Stimulated activated CD8-positive, alpha-beta memory T cell treated with anti-CD3 and anti-CD28 coated beads, Interleukin-12 subunit alpha, Interleukin-12 subunit beta, amount 100 ng/mL, for 24 hours (primary cell): Measurements from ENCODE around the gene TGFA.

ENCODE experiments used
- DNase-seq: peaks from one replicate; pipeline ENCODE4 v3.0.0-alpha.2; 2020; ENCODE audit errors: extremely low read depth

TGFA gene

DNA sequence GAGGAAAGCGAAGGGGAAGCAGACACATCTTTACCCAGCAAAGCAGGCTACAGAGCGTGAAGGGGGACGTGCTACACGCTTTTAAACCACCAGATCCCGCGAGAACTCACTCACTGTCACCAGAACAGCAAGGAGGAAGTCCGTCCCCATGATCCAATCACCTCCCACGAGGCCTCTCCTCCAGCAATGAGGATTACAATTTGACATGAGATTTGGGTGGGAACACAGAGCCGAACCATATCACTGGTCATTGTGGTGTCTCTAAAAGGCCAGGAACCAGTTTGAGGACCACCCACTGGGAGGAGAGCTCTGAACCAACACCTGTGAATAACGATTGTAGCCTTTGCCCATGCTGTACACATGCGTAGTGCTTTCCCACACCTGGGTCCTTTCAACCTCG is 135.1 kb downstream of the TGFA start:
- no peak for DNase-seq

- DNase-seq = no peak
Measured at GRCh38 chr2:70417011-70417410, 136.6 kb downstream of the TGFA start.

- DNase-seq = no peak
Measured at GRCh38 chr2:70412294-70413070, 141.1 kb downstream of the TGFA start.

GRCh38 chr2:70411483-70412125 is 142.0 kb downstream of the TGFA start:
- DNase-seq = no peak

DNA sequence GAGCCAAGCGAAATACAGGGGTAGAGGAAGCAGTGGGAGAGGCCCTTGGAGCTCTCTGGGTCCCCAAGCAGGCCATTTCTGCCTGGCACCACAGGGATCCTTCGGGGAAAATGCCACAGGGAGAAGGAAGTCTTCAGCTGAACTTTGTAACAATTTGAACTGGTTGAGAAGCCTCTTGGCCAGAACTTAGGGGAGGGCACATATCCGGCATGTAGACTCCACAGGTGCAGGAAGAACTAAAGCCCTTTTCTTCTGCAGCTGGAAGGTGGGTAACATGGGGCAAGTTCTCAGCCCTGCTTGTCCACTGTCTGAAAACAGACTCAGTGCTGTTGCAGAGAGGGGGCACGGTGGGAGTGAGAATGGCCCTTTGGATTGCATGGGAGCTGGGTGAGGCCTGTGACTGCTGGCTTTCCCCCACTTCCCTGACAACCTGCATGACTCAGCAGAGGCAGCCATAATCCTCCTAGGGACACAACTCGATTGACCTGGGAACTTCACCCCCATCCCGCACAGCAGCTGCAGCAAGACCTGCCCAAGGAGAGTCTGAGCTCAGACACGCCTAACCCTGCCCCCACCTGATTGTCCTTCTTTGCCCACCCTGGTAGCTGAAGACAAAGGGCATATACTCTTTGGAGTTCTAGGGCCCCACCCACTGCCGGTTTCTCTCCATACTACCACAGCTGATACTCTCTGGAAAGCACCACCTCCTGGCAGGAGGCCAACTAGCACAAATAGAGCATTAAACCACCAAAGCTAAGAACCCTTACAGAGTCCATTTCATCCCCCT is 150.2 kb downstream of the TGFA start:
- DNase-seq = no peak

GRCh38 chr2:70400539-70400938 is 153.1 kb downstream of the TGFA start:
- no peak for DNase-seq

DNA sequence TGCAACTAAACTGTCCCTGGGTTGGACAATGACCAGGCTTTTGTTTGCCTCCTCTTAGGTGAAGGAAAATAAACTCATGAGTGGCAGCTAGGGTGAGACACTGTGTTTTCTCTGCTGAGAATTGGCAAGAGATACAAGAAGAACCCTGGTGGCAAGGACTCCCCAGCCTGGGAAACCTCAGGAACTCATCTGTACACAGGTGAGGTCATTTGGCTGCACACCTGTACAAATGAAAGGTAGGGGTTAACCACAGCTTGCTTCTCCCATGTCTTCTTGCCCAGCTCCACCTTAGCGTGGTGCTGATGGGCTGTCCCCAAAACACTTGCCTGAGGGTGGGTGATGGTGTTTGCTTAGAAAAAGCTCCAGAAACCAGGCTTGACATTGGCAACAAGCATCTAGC is 154.6 kb downstream of the TGFA start:
- no peak for DNase-seq
